Activated T-helper 1 cell treated with anti-CD3 and anti-CD28 coated beads, Interleukin-2, amount 50 U/mL, for 16 hours (primary cell): ENCODE results near the gene SNX27.
A peak's percentile ranks its signal among the peaks of the same experiment; 100 is the strongest.

Source experiments
- DNase-seq, 2 donors: peaks; one replicate each; pipeline ENCODE4 v3.0.0-alpha.2; 2020; ENCODE audit warnings: low read depth in 1 of 2, low spot score in 1 of 2

SNX27 gene

DNA sequence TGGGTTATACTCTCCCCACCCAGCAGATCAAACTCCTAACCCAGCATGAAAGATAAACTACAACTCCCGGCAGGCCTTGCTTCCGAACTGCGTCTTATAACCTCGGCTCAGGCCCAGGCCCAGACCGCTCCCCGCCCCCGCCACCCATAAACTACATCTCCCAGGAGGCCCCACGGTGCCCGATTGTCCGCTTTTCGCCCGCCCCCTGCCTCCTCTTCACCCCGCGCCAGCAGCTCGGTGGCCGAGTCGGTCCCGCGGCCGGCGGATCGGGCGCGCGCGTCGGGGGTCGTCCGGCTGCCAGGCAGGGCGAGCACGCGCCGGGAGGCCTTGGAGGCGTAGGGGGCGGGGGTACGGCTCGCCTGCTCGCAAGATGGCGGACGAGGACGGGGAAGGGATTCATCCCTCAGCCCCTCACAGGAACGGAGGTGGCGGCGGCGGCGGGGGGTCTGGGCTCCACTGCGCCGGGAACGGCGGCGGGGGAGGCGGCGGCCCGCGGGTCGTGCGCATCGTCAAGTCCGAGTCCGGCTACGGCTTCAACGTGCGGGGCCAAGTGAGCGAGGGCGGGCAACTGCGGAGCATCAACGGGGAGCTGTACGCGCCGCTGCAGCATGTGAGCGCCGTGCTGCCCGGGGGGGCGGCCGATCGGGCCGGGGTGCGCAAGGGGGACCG lies at the start of gene SNX27:
TSS of gene SNX27 (plus strand) at position 219 of the 669 bp plus-strand sequence. CDS start at position 371, 152 bp downstream.
- peak; percentile 71 to 77 for DNase-seq

DNA sequence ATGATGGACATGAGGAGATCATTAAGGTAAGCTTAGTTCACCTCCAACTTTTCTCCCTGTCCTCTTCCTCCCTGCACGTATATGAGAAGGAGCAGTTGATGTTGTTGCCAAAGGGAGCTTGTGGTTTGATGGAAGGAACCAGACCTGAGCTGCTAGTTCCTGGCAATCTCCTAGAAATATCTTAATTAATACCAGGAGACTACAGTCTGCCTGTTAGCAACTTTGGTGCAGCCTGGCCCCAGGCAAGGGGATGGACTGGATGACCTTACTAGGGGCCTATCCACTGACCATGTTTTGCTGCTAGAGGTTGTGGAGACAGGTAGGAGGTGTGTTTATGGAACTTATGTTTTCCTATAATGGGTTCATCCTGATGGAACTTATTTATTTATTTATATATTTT lies 49.2 kb upstream of the SNX27 start:
- DNase-seq = no peak

- DNase-seq = no peak
Observed at GRCh38 chr1:151563376-151563775, 48.5 kb upstream of the SNX27 start.

DNA sequence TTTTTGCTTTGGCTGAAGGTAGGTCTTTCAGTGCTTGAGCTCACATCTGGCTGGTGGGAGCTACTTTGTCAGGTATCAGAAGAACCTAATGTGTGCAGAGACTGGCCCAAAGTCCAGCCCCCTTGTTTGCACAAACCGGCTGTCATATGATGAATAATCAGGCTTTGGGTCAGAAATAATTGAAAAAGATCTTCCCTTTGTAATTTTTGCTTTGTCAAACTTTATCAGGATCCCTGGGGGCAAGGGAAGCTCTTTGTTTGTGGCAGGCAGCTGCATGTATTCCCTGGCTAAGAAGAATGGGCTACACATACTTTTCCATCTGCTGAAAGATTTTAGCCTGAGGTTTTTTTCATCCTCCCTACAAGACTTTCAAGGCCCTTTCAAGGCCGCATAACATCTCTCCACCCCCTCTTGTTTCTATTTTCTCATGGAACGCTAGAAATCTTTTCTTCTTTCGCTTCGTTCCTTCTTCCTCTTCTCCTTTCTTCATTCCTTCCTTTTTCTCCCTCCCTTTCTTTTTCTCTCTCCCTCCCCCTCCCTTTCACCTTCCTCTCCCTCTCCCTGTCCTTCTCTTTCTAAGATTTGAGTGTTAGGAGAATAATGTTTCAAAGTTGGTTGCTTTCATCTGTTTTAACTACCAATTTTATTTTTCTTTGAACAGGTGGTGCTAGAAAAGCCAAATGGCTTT lies 46.2 kb upstream of the SNX27 start:
- no peak for DNase-seq

DNA sequence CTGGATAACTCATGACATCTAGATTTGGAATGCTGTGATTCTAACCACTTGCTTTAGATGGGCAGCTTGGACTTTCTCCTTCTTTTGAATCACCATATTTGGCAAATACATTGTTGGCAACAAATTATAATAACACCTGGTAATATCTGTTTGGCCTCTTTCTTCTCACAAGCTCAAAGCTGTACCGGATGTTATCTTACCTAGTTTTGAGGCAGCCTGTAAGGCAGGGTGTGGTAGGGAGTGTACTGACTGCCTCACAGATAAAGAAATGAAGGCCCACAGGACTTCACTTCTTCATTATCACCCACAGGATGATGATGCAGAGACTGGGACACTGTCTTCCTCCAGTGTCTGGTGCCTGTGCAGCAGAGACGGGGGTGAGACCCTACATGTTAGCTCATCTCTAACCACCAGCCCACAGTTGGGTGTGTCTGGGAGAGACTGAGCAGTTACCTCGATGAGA lies 43.2 kb upstream of the SNX27 start:
- no peak for DNase-seq

- no peak for DNase-seq
Observed at GRCh38 chr1:151570819-151571218, 41.0 kb upstream of the SNX27 start.

DNA sequence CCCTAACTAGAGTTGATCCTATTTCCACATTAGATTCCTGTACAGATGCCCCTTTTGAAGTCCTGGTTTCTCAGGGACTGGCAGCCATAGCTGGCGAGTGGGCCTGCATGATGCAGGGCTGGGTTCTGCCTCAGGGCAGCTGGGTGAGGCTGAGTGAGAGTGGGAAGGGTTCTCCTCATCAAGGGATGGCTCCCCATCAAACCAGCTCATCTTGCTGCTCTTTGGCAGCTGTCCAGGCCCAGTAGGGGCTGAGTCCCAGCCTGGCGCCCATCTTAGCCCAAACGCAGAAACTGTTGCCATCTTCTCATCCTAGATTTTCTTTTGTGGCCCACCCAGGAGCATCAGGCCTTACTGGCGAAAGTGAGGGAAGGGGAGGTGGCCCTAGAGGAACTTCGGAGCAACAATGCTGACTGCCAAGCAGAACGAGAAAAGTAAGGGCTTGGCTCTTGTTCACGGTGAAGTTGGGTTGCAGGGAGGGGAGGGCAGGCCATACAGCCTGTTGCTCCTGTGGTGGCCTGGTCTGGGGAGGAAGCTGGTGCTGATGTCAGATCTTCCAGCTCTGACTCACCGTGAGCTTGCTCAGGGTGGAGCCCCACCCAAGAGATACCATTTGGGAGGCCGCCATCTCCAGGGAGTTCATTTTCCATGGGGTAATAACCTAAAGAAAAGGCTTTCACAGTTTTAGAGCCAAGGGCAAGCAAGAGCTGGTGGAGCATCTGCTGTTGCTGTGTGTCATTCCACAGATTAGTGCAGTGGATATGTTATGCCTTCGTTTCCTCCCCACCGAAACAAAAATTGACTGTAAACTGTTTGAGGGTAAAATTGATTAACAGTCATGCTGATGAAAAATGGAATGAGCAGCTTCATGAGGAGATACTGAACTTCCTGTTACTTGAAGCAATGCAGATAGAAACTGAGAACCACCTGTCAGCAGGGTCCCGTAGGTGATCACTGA lies 37.0 kb upstream of the SNX27 start:
- no peak for DNase-seq

DNA sequence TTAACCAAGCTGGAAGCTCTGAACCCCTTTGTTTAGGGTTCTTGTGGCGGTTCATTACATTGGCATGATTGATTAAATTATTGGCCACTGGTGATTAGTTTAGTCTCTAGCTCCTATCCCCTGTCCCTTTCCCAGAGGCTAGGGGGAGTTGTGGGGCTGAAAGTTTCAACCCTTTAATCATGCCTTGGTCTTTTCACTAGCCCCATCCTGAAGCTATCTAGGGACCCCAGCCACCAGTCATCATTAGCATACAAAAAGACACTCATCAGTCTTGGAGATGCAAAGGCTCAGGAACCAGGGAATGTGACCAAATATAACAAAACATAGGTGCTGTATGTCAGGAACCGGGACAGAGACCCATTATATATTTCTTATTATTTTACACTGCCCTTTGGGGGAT lies 34.7 kb upstream of the SNX27 start:
- DNase-seq = no peak

GRCh38 chr1:151578941-151579340 lies 32.9 kb upstream of the SNX27 start:
- DNase-seq = no peak

GRCh38 chr1:151579436-151580225 lies 32.2 kb upstream of the SNX27 start:
- DNase-seq = no peak

GRCh38 chr1:151581451-151581850 lies 30.4 kb upstream of the SNX27 start:
- no peak for DNase-seq

DNA sequence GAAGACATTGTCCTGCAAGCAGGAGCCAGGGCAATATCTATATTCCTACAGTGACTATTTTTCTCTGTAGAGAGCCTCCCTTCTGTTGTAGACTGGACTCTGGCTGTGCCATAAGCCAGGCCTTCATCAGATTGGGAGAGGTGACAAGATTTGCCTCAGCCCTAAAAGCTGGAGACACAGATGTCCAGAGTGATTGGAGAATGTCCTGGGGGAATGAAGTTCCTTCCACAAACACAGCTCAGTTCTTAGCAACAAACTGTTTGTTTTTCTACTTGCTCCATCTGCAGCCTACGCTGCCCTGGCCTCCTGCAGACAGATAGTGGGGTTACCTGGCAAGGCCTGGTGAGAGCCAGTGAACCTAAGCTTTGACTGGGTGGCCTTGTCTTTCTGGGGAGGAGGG lies 29.9 kb upstream of the SNX27 start:
- DNase-seq = no peak

- no peak for DNase-seq
Observed at GRCh38 chr1:151583796-151584195, 28.1 kb upstream of the SNX27 start.

DNA sequence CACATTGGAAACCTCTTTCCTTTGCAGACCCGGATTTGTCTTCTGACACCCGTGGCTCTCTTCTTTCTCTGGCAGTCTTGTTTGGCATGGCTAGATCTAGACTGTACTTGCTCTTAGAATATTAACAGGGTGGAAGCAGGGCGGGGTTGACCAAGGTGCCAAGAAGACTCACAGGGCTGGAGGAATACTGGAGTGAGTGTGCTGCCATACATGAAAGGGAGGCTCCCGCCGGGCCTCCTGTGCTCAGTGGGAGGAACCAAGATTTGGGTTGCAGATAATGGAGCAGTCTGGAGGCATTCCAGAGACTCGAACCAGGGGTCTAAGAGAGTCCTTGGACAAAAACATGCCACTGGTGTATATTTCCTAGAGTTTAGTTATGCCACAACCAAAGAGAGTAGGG lies 27.6 kb upstream of the SNX27 start:
- no peak for DNase-seq

DNA sequence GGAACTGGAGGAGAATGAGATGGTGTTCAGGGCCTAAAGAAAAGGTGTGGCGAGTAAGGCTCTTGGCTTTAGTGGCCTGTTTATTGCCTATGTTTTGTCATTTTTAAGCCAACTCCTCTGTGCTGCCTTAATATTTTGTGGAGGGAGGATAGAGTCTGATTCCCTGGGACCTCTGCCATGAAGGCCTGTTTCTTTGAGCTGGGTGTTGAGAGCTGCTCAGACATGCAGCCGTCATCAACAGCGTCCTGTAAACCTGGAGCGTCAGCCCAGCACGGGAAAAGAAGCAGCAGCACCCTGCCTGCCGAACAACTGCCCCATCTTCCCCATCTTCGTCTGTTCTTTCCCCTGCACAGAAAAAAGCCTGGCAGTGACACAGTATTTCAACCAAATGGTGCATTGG lies 27.1 kb upstream of the SNX27 start:
- DNase-seq = no peak

DNA sequence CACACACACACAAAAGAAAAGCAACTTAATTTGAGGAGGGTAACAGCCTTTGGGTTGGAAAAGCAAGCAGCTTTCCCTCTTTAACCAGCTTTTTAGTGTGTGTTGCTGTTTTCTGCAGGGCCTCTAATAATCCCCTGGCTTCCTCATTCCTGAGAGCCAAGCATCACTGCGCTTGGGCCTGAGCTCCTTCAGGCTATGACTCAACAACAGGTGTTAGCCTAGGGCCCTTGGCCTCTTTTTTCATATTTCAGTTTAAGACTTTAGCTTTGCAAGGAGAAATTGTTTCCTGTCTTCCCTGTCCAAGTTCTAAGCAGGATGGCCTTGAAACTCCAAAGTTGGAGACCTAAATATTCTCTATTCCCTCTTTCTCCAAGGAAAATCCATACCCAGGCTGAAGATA lies 26.2 kb upstream of the SNX27 start:
- DNase-seq = no peak

DNA sequence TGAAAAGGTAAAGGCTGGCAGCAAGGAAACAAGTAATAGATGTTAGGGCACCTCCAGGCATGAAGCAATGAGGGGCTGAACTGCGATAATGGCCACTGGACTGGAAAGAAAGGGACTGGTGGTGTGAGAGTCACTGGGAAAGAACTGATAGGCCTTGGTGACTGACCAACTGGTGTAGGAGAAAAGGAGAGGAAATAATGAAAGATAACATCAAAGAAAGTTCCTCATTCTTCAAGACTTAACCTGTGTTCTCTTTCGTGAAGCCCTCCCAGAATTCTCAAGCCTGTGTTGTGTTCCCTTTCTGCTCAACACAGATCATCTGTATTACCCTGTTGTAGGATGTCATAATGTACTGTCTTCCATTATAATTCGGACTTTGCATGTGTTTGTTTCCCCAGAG lies 20.9 kb upstream of the SNX27 start:
- no peak for DNase-seq

GRCh38 chr1:151593730-151594129 lies 18.1 kb upstream of the SNX27 start:
- DNase-seq = no peak

DNA sequence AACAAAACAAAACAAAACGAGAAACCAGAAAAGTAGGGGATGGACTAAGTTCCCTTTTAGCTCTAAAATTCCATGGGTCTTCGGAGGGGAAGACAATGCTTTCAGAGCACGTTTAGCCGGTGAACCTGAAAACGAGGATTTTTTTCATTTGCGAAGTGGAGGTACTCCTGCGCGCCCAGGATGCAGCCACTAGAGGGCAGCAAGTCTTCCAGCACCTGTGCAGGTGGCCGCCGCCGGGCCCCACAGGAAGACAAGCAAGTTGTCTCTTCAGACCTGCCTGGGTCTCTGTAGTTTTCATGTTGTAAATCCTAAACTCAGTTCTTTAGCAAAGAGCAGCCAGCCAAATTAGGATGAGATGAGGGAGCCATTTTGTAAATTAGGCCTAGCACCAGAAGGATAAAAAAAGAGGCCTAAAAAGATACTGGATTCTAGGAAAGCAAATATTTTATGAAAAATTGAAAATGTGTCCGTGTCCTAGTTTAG lies 17.7 kb upstream of the SNX27 start:
- DNase-seq = peak; percentile 74 to 79

DNA sequence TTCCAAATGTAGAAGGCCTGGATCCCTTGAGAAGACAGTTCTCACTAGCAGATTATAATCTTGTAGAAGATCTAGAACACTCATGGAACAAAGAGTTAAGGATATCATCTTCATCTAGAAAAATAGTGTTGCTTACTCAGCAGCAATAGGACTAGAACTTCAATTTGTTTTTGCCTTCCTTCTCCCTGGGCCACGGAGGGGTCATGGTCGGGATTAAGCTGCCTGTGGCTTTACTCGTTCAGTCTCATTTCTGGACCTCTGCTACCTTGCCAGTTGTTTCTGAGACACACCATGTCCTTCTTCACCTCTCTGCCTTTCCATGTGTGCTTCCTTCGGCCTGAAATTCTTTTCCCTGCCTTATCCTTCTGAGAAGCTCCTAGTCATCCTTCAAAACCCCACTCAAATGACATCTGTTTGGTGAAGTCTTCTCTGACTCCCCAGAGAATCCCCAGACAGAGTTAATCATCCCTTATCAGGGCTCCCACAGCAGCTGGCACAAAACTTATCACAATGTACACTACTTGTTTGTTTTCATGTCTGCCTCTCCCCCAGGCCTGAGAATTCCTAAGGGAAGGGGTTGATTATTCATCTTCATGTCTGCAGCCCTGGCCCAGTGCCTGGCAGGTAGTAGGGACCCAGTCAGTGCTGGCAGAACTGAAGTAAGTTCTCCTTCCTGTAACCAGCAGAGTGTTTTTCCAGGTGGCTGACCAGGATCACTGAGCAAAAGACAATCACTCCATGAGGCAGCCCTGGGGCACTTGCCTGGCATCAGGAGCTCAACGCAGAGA lies 15.5 kb upstream of the SNX27 start:
- no peak for DNase-seq
